K562 (cell line): ENCODE data around the gene ALK.

Experiments used
- MEF2A ChIP-seq: IDR thresholded peaks from 2 replicates; pipeline ENCODE4 v1.6.1; 2011; ENCODE audit warnings: low read depth, mild to moderate bottlenecking, low read length, moderate library complexity; ENCODE audit not compliant: control insufficient read depth
- SMARCC2 ChIP-seq: fragments of 450-650 bp; IDR thresholded peaks from 2 replicates; pipeline ENCODE4 v1.6.1; 2017; ENCODE audit warnings: antibody characterized with exemption, moderate library complexity, mild to moderate bottlenecking, low read depth
- TF ChIP-seq, protein P1 (sequence below): sonication (generic); formaldehyde crosslinking; IDR thresholded peaks from 2 replicates; pipeline ENCODE4 v1.8.0; 2022; ENCODE audit warnings: missing genetic modification reagents, mild to moderate bottlenecking, moderate library complexity, borderline replicate concordance

- TF ChIP-seq SMARCC2 (no peak), MEF2A (no peak)
- TF ChIP-seq, protein P1, sequence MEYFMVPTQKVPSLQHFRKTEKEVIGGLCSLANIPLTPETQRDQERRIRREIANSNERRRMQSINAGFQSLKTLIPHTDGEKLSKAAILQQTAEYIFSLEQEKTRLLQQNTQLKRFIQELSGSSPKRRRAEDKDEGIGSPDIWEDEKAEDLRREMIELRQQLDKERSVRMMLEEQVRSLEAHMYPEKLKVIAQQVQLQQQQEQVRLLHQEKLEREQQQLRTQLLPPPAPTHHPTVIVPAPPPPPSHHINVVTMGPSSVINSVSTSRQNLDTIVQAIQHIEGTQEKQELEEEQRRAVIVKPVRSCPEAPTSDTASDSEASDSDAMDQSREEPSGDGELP: no peak
These were observed 10.4 kb upstream of the ALK start for GRCh38 chr2:29931818-29932217.
